ENCODE results near the gene GALNT2. TPM values are rescaled to one million over a fixed set of nuclear protein-coding genes. Genes with fewer than 3 reads are reported as not detected.
A peak's percentile ranks its signal among the peaks of the same experiment; 100 is the strongest.

GALNT2 gene
- polyA plus RNA-seq, 3 donors, result 19.6 to 25.6 (median 23.4) TPM

DNA sequence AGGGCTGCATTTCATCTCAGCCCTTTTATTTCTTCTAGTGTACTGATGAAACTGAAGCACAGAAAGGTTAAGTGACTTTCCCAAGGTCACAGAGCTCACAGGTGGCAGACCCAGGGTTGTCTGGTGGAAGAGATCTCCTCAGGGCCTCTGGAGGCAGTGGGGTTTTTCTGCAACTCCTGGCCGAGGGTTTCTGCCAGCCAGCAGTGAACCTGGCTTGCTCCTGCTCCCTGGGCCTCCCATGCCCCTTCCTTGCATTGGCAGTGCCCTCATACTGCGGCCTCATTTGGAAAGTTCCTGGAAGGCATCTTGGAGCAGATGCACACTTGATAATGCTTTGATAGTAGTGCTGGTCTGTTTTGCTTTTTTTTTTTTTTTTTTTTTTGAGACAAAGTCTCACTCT lies 7.7 kb downstream of the GALNT2 start:
- Histone ChIP-seq H3K4me1 (ENCODE audit: control insufficient read depth in 1 of 2, insufficient read depth in 2 of 2, low read length in 2 of 2) (no peaks in the 10 kb centered on the region), H2AFZ (ENCODE audit: insufficient read depth, low read depth, low read length, poor library complexity, severe bottlenecking) (no peak overlapping the region), H3K9me3 (replicated peaks in 1 of 2; ENCODE audit: control insufficient read depth in 1 of 2, insufficient read depth in 1 of 2, low read length in 2 of 2) (no peaks in the 10 kb centered on the region), H3K79me2 (ENCODE audit: insufficient read depth, low read length) (peaks cover 99% of the 10 kb centered on the region), H3K27ac (ENCODE audit: low read depth in 1 of 2, low read length in 2 of 2) (no peak overlapping the region), H4K20me1 (ENCODE audit: insufficient read depth, low read length) (peaks cover 99% of the 10 kb centered on the region), H3K4me2 (replicated peaks; ENCODE audit: extremely low read depth, low read length, poor library complexity, severe bottlenecking) (no peak overlapping the region), H3K36me3 (replicated peaks in 1 of 2; ENCODE audit: control insufficient read depth in 1 of 2, insufficient read depth in 2 of 2, low read length in 2 of 2) (peaks cover 0 to 26% of the 10 kb centered on the region in 2 donors), H3K4me3 (replicated peaks in 1 of 3; ENCODE audit: low read depth in 2 of 3, low read length in 3 of 3) (no peak overlapping the region), H3K27me3 (ENCODE audit: control insufficient read depth in 2 of 2, insufficient read depth in 2 of 2, low read length in 2 of 2) (no peaks in the 10 kb centered on the region), H3K9ac (ENCODE audit: insufficient read depth, low read length, poor library complexity, severe bottlenecking) (no peak overlapping the region)
- peaks cover 43% of the 10 kb centered on the region for H3K4me1 Mint-ChIP-seq
- 100% methylated on average over 1 of the region's 2 CpGs for WGBS (ENCODE audit: insufficient coverage)
- TF ChIP-seq, protein P1, sequence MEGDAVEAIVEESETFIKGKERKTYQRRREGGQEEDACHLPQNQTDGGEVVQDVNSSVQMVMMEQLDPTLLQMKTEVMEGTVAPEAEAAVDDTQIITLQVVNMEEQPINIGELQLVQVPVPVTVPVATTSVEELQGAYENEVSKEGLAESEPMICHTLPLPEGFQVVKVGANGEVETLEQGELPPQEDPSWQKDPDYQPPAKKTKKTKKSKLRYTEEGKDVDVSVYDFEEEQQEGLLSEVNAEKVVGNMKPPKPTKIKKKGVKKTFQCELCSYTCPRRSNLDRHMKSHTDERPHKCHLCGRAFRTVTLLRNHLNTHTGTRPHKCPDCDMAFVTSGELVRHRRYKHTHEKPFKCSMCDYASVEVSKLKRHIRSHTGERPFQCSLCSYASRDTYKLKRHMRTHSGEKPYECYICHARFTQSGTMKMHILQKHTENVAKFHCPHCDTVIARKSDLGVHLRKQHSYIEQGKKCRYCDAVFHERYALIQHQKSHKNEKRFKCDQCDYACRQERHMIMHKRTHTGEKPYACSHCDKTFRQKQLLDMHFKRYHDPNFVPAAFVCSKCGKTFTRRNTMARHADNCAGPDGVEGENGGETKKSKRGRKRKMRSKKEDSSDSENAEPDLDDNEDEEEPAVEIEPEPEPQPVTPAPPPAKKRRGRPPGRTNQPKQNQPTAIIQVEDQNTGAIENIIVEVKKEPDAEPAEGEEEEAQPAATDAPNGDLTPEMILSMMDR (IDR thresholded peaks at IDR 0.05), result no peak
- H3K36me3 Mint-ChIP-seq, result peaks cover 14 to 25% of the 10 kb centered on the region in 2 donors
- intact Hi-C loops (cut with micrococcal nuclease), result no loop called here
- H3K27ac Mint-ChIP-seq, result no peak overlapping the region
- no peak overlapping the region for H3K4me3 Mint-ChIP-seq
- H3K9me3 Mint-ChIP-seq, result no peaks in the 10 kb centered on the region
- DNase-seq, result no peak
- peaks cover 0 to 5% (median 0%) of the 10 kb centered on the region in 3 donors for H3K27me3 Mint-ChIP-seq (ENCODE audit: low read depth in 3 of 3)

DNA sequence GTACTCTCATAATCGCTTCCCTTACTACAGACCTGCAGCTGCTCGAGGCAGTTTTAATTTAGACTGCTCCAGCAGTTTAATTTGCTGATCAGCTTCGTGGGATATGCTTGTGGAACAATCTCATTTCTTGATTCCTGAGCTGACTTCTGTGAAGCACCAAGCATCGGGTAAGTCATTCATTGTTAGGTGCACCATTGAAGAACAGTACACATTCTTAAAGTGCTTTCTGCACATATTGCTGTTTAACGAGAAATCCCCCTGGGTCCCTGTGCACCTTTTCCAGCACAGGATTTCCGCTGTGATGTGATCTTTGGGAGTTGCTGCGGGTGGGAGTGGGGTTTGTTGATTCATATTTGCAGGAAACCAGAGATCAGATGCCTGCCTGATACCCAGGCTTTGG lies 9.1 kb downstream of the GALNT2 start:
- Histone ChIP-seq H3K27me3 (ENCODE audit: control insufficient read depth in 2 of 2, insufficient read depth in 2 of 2, low read length in 2 of 2) (no peaks in the 10 kb centered on the region), H3K4me3 (replicated peaks in 1 of 3; ENCODE audit: low read depth in 2 of 3, low read length in 3 of 3) (no peak overlapping the region), H3K4me2 (replicated peaks; ENCODE audit: extremely low read depth, low read length, poor library complexity, severe bottlenecking) (no peak overlapping the region), H3K27ac (ENCODE audit: low read depth in 1 of 2, low read length in 2 of 2) (no peak overlapping the region), H3K4me1 (ENCODE audit: control insufficient read depth in 1 of 2, insufficient read depth in 2 of 2, low read length in 2 of 2) (no peaks in the 10 kb centered on the region), H3K36me3 (replicated peaks in 1 of 2; ENCODE audit: control insufficient read depth in 1 of 2, insufficient read depth in 2 of 2, low read length in 2 of 2) (peaks cover 0 to 39% of the 10 kb centered on the region in 2 donors), H3K9ac (ENCODE audit: insufficient read depth, low read length, poor library complexity, severe bottlenecking) (no peak overlapping the region), H2AFZ (ENCODE audit: insufficient read depth, low read depth, low read length, poor library complexity, severe bottlenecking) (no peak overlapping the region), H3K9me3 (replicated peaks in 1 of 2; ENCODE audit: control insufficient read depth in 1 of 2, insufficient read depth in 1 of 2, low read length in 2 of 2) (no peaks in the 10 kb centered on the region), H3K79me2 (ENCODE audit: insufficient read depth, low read length) (peaks cover 99% of the 10 kb centered on the region), H4K20me1 (ENCODE audit: insufficient read depth, low read length) (peaks cover 99% of the 10 kb centered on the region)
- no peak overlapping the region for H3K4me3 Mint-ChIP-seq
- H3K36me3 Mint-ChIP-seq, result peaks cover 20 to 30% of the 10 kb centered on the region in 2 donors
- no peak for DNase-seq
- peaks cover 0 to 2% (median 2%) of the 10 kb centered on the region in 3 donors for H3K27me3 Mint-ChIP-seq (ENCODE audit: low read depth in 3 of 3)
- intact Hi-C loops (cut with micrococcal nuclease), result no loop called here
- WGBS (ENCODE audit: insufficient coverage), result 69% methylated on average over 5 of the region's 7 CpGs
- TF ChIP-seq, protein P1 (IDR thresholded peaks at IDR 0.05), result no peak
- peak overlapping the region in 1 of 7 donors; percentile 29 for H3K27ac Mint-ChIP-seq
- H3K4me1 Mint-ChIP-seq, result peaks cover 31% of the 10 kb centered on the region
- no peaks in the 10 kb centered on the region for H3K9me3 Mint-ChIP-seq

All from CD14-positive monocyte (primary cell).